ENCODE measurements around the gene C20orf202. TPM values are rescaled to one million over a fixed set of nuclear protein-coding genes. Genes with fewer than 3 reads are reported as not detected.

Gene C20orf202
- total RNA-seq, 1 donor from 2014 or later, result not detected

GRCh38 chr20:1185316-1185741, 17.9 kb upstream of the C20orf202 start:
- no peak for DNase-seq (ENCODE audit: low read depth)
- Histone ChIP-seq H3K36me3 (ENCODE audit: control insufficient read depth, insufficient read depth, low read length) (no peaks in the 10 kb centered on the region), H3K4me3 (ENCODE audit: low read depth, low read length) (peak overlapping the region; percentile 29), H3K27me3 (ENCODE audit: control insufficient read depth, insufficient read depth, low read length) (peaks cover 43% of the 10 kb centered on the region)
- TF ChIP-seq, protein P1, sequence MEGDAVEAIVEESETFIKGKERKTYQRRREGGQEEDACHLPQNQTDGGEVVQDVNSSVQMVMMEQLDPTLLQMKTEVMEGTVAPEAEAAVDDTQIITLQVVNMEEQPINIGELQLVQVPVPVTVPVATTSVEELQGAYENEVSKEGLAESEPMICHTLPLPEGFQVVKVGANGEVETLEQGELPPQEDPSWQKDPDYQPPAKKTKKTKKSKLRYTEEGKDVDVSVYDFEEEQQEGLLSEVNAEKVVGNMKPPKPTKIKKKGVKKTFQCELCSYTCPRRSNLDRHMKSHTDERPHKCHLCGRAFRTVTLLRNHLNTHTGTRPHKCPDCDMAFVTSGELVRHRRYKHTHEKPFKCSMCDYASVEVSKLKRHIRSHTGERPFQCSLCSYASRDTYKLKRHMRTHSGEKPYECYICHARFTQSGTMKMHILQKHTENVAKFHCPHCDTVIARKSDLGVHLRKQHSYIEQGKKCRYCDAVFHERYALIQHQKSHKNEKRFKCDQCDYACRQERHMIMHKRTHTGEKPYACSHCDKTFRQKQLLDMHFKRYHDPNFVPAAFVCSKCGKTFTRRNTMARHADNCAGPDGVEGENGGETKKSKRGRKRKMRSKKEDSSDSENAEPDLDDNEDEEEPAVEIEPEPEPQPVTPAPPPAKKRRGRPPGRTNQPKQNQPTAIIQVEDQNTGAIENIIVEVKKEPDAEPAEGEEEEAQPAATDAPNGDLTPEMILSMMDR (IDR thresholded peaks at IDR 0.05; ENCODE audit: insufficient read depth, low read length, poor library complexity, severe bottlenecking), result no peak

DNA sequence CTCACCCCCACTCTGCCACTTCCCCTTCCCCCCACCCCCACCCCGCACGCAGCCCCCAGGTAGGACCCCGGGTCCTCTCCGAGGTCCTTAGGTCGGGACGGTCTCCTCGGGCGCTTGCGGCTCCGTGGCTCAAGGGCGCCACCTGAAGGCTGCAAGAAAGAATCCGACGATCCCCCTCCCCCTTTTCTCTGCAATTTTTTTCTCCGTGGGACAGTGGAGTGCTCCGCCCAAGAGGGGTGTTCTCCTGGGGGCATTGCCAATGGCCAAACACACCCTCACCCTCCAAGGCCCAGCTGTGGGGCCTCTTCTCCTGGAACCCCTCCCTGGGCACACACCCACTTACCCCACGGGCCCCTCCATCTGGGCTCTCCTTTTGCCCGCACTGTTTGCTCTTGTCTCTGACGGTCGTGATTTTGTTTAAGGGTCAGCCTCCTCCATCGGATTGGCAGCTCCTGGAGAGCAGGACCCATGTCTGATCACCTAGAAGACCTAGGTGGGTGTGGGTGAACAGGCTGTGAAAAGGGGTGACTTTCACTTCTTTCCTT, 17.4 kb upstream of the C20orf202 start:
- Histone ChIP-seq H3K36me3 (ENCODE audit: control insufficient read depth, insufficient read depth, low read length) (no peaks in the 10 kb centered on the region), H3K27me3 (ENCODE audit: control insufficient read depth, insufficient read depth, low read length) (peaks cover 43% of the 10 kb centered on the region), H3K4me3 (ENCODE audit: low read depth, low read length) (peak overlapping the region; percentile 29)
- TF ChIP-seq, protein P1 (IDR thresholded peaks at IDR 0.05; ENCODE audit: insufficient read depth, low read length, poor library complexity, severe bottlenecking), result peak; percentile 78
- no peak for DNase-seq (ENCODE audit: low read depth)

GRCh38 chr20:1186367-1186991, 16.8 kb upstream of the C20orf202 start:
- TF ChIP-seq, protein P1 (IDR thresholded peaks at IDR 0.05; ENCODE audit: insufficient read depth, low read length, poor library complexity, severe bottlenecking), result no peak
- H3K27me3 ChIP-seq (ENCODE audit: control insufficient read depth, insufficient read depth, low read length), result peaks cover 43% of the 10 kb centered on the region
- H3K36me3 ChIP-seq (ENCODE audit: control insufficient read depth, insufficient read depth, low read length), result no peaks in the 10 kb centered on the region
- no peak overlapping the region for H3K4me3 ChIP-seq (ENCODE audit: low read depth, low read length)
- no peak for DNase-seq (ENCODE audit: low read depth)

- TF ChIP-seq, protein P1 (IDR thresholded peaks at IDR 0.05; ENCODE audit: insufficient read depth, low read length, poor library complexity, severe bottlenecking), result no peak
- DNase-seq (ENCODE audit: low read depth), result no peak
- no peaks in the 10 kb centered on the region for H3K36me3 ChIP-seq (ENCODE audit: control insufficient read depth, insufficient read depth, low read length)
Measured at GRCh38 chr20:1187605-1188171, 15.6 kb upstream of the C20orf202 start.

GRCh38 chr20:1188347-1188746, 14.9 kb upstream of the C20orf202 start:
- no peaks in the 10 kb centered on the region for H3K36me3 ChIP-seq (ENCODE audit: control insufficient read depth, insufficient read depth, low read length)
- TF ChIP-seq, protein P1 (IDR thresholded peaks at IDR 0.05; ENCODE audit: insufficient read depth, low read length, poor library complexity, severe bottlenecking), result no peak
- peaks cover 32% of the 10 kb centered on the region for H3K27me3 ChIP-seq (ENCODE audit: control insufficient read depth, insufficient read depth, low read length)

More at GRCh38 chr20:1187605-1188171, 15.6 kb upstream of the C20orf202 start:
- Histone ChIP-seq H3K27me3 (ENCODE audit: control insufficient read depth, insufficient read depth, low read length) (peaks cover 38% of the 10 kb centered on the region), H3K4me3 (ENCODE audit: low read depth, low read length) (no peak overlapping the region)

More at GRCh38 chr20:1188347-1188746, 14.9 kb upstream of the C20orf202 start:
- H3K4me3 ChIP-seq (ENCODE audit: low read depth, low read length), result no peak overlapping the region
- DNase-seq (ENCODE audit: low read depth), result no peak

All from kidney epithelial cell (primary cell).